CD14-positive monocyte (primary cell): Measurements from ENCODE around the gene EREG. TPM values are rescaled to one million over a fixed set of nuclear protein-coding genes. Genes with fewer than 3 reads are reported as not detected.

Experiments
- DNase-seq, 3 donors: peaks; one replicate each; pipeline ENCODE4 v3.0.0-alpha.2; 2011 to 2022
- H2AFZ ChIP-seq: 2 replicates; pipeline ENCODE4 v1.6.0; 2012; ENCODE audit warnings: mild to moderate bottlenecking, low read depth, low read length, inconsistent platforms; ENCODE audit not compliant: insufficient read depth, poor library complexity, severe bottlenecking
- H3K27ac ChIP-seq, 2 donors: 1 replicate in 1 of 2; 2 replicates in 1 of 2; pipeline ENCODE4 v1.5.1; 2012 to 2013; ENCODE audit warnings: low read length in 2 of 2, control low read depth in 1 of 2, inconsistent platforms in 1 of 2, low read depth in 1 of 2, mild to moderate bottlenecking in 1 of 2
- H3K27me3 ChIP-seq, 2 donors: one replicate each; pipeline versions ENCODE4 v1.6.0 to v1.6.1; 2011 to 2013; ENCODE audit warnings: low read length in 2 of 2; ENCODE audit not compliant: control insufficient read depth in 2 of 2, insufficient read depth in 2 of 2
- H3K36me3 ChIP-seq, 2 donors: replicated peaks in 1 of 2; 1 replicate in 1 of 2; 2 replicates in 1 of 2; pipeline versions ENCODE4 v1.5.1 to v1.6.1; 2012 to 2013; ENCODE audit warnings: low read length in 2 of 2, control low read depth in 1 of 2, inconsistent platforms in 1 of 2, mild to moderate bottlenecking in 1 of 2; ENCODE audit not compliant: insufficient read depth in 2 of 2, control insufficient read depth in 1 of 2
- H3K4me1 ChIP-seq, 2 donors: 1 replicate in 1 of 2; 2 replicates in 1 of 2; pipeline versions ENCODE4 v1.5.1 to v1.6.1; 2012 to 2013; ENCODE audit warnings: low read length in 2 of 2, control low read depth in 1 of 2, inconsistent platforms in 1 of 2, mild to moderate bottlenecking in 1 of 2, moderate library complexity in 1 of 2; ENCODE audit not compliant: insufficient read depth in 2 of 2, control insufficient read depth in 1 of 2
- H3K4me2 ChIP-seq: replicated peaks from 2 replicates; pipeline ENCODE3; 2012; ENCODE audit warnings: low read length, moderate library complexity, mild to moderate bottlenecking; ENCODE audit not compliant: poor library complexity, severe bottlenecking; ENCODE audit errors: extremely low read depth
- H3K4me3 ChIP-seq, 3 experiments: fragments of 200-600 bp in 1 of 3; sonication (generic) in 1 of 3; replicated peaks in 1 of 3; 1 replicate in 2 of 3; 2 replicates in 1 of 3; pipeline ENCODE4 v1.5.1; 2011 to 2013; ENCODE audit warnings: low read length in 3 of 3, mild to moderate bottlenecking in 3 of 3, control low read depth in 2 of 3, low read depth in 2 of 3, inconsistent platforms in 1 of 3, moderate library complexity in 1 of 3
- H3K79me2 ChIP-seq: 2 replicates; pipeline ENCODE4 v1.6.0; 2012; ENCODE audit warnings: mild to moderate bottlenecking, control low read depth, inconsistent platforms, low read length, moderate library complexity; ENCODE audit not compliant: insufficient read depth
- H3K9ac ChIP-seq: 2 replicates; pipeline ENCODE4 v1.6.0; 2017; ENCODE audit warnings: low read length, mild to moderate bottlenecking; ENCODE audit not compliant: insufficient read depth, poor library complexity, severe bottlenecking
- H3K9me3 ChIP-seq, 2 donors: replicated peaks in 1 of 2; 1 replicate in 1 of 2; 2 replicates in 1 of 2; pipeline versions ENCODE4 v1.5.1 to v1.6.1; 2012 to 2013; ENCODE audit warnings: low read length in 2 of 2, control low read depth in 1 of 2; ENCODE audit not compliant: control insufficient read depth in 1 of 2, insufficient read depth in 1 of 2
- H4K20me1 ChIP-seq: 2 replicates; pipeline ENCODE4 v1.6.0; 2012; ENCODE audit warnings: mild to moderate bottlenecking, low read length, control low read depth, moderate library complexity; ENCODE audit not compliant: insufficient read depth
- H3K27ac Mint-ChIP-seq, 7 donors: one replicate each; pipeline ENCODE4 v1.8.0; 2020; ENCODE audit warnings: mild to moderate bottlenecking in 7 of 7, mixed read lengths in 7 of 7, moderate library complexity in 6 of 7, inconsistent platforms in 2 of 7
- H3K27me3 Mint-ChIP-seq, 3 donors: one replicate each; pipeline ENCODE4 v1.8.0; 2021 to 2022; ENCODE audit warnings: low read depth in 3 of 3, mild to moderate bottlenecking in 3 of 3, mixed read lengths in 3 of 3, moderate library complexity in 3 of 3, inconsistent platforms in 1 of 3
- H3K36me3 Mint-ChIP-seq, 2 donors: one replicate each; pipeline ENCODE4 v1.8.0; 2020; ENCODE audit warnings: mixed read lengths in 2 of 2, inconsistent platforms in 1 of 2, mild to moderate bottlenecking in 1 of 2
- H3K4me1 Mint-ChIP-seq: one replicate; pipeline ENCODE4 v1.8.0; 2020; ENCODE audit warnings: mild to moderate bottlenecking, mixed read lengths
- H3K4me3 Mint-ChIP-seq, 2 donors: one replicate each; pipeline ENCODE4 v1.8.0; 2020; ENCODE audit warnings: mild to moderate bottlenecking in 2 of 2, mixed read lengths in 2 of 2, moderate library complexity in 1 of 2
- H3K9me3 Mint-ChIP-seq, 7 donors: one replicate each; pipeline ENCODE4 v1.8.0; 2020 to 2022; ENCODE audit warnings: mixed read lengths in 7 of 7, mild to moderate bottlenecking in 6 of 7, moderate library complexity in 6 of 7, inconsistent platforms in 2 of 7
- CTCF ChIP-seq: fragments of 200-600 bp; IDR thresholded peaks from one replicate; pipeline ENCODE4 v1.8.0; 2022; ENCODE audit warnings: antibody characterized with exemption, mild to moderate bottlenecking
- WGBS: methylation state at CpG from one replicate; pipeline ENCODE4 v1.1.5; 2013; ENCODE audit warnings: missing lambda C conversion rate; ENCODE audit not compliant: insufficient coverage; 5-methylcytosine and 5-hydroxymethylcytosine counted together
- intact Hi-C, 2 donors: fragments of 100-400 bp; cut with micrococcal nuclease; formaldehyde crosslinking; loops; one replicate each; pipeline versions ENCODE4 v1.15.0 to v1.15.1; 2023
- polyA plus RNA-seq, 3 donors: library from polyadenylated mRNA; depleted of rRNA in 1 of 3; unstranded in 2 of 3; stranded (reverse) in 1 of 3; fragments of 300-500 nt in 2 of 3; fragments of >200 nt in 1 of 3; fragmentation: Illumina TruSeq in 2 of 3; gene quantifications; 1 replicate in 2 of 3; 2 replicates in 1 of 3; pipeline ENCODE4 v1.2.3, GENCODE V29; 2012 to 2021

Gene EREG
- polyA plus RNA-seq, 3 donors: 2.7 to 17.2 (median 8.2) TPM

GRCh38 chr4:74413265-74413664, 48.3 kb downstream of the EREG start:
- no peaks in the 10 kb centered on the region for H3K27me3 ChIP-seq

GRCh38 chr4:74414149-74414809, 49.3 kb downstream of the EREG start:
- Histone ChIP-seq H3K4me3 (no peak overlapping the region), H3K4me2 (no peak overlapping the region), H4K20me1 (no peaks in the 10 kb centered on the region), H3K27ac (no peak overlapping the region), H3K9ac (no peak overlapping the region), H3K4me1 (no peaks in the 10 kb centered on the region), H3K36me3 (no peaks in the 10 kb centered on the region), H3K9me3 (no peaks in the 10 kb centered on the region), H3K79me2 (no peaks in the 10 kb centered on the region), H3K27me3 (no peaks in the 10 kb centered on the region), H2AFZ (no peak overlapping the region)
- no peak for TF ChIP-seq CTCF
- Mint-ChIP-seq H3K27me3 (peaks cover 0 to 2% (median 2%) of the 10 kb centered on the region in 3 donors), H3K36me3 (no peaks in the 10 kb centered on the region), H3K9me3 (peaks cover 0 to 2% (median 0%) of the 10 kb centered on the region in 7 donors), H3K4me3 (no peak overlapping the region), H3K27ac (no peak overlapping the region), H3K4me1 (no peaks in the 10 kb centered on the region)
- intact Hi-C loops: no loop called here
- peak in 1 of 3 donors; percentile 11 for DNase-seq
- 93% methylated on average over 2 of the region's 5 CpGs for WGBS

More at GRCh38 chr4:74413265-74413664, 48.3 kb downstream of the EREG start:
- Mint-ChIP-seq H3K9me3 (peaks cover 0 to 2% (median 0%) of the 10 kb centered on the region in 7 donors), H3K27ac (no peak overlapping the region), H3K27me3 (peaks cover 0 to 2% (median under 1%) of the 10 kb centered on the region in 3 donors), H3K4me1 (no peaks in the 10 kb centered on the region), H3K36me3 (no peaks in the 10 kb centered on the region), H3K4me3 (no peak overlapping the region)
- no peak for TF ChIP-seq CTCF
- H3K9ac ChIP-seq: no peak overlapping the region
- no peak overlapping the region for H2AFZ ChIP-seq
- no peak for DNase-seq
- no peaks in the 10 kb centered on the region for H3K4me1 ChIP-seq
- no peak overlapping the region for H3K4me2 ChIP-seq
- no peaks in the 10 kb centered on the region for H3K9me3 ChIP-seq
- no peaks in the 10 kb centered on the region for H3K79me2 ChIP-seq
- H3K36me3 ChIP-seq: no peaks in the 10 kb centered on the region
- no peaks in the 10 kb centered on the region for H4K20me1 ChIP-seq
- intact Hi-C loops: no loop called here
- H3K27ac ChIP-seq: no peak overlapping the region
- H3K4me3 ChIP-seq: no peak overlapping the region
